Loucy (cell line): ENCODE data around the gene CRYBB3.

Experiments used
- CTCF ChIP-seq: fragments of 200-600 bp; sonication (generic); conservative IDR thresholded peaks from 2 replicates; pipeline ENCODE4 v1.5.1; 2014; ENCODE audit warnings: mild to moderate bottlenecking, antibody characterized with exemption, low read length
- EZH2phosphoT487 ChIP-seq: fragments of 200-600 bp; IDR thresholded peaks from 2 replicates; pipeline ENCODE4 v1.6.1; 2018; ENCODE audit warnings: antibody characterized with exemption, mild to moderate bottlenecking, moderate library complexity, borderline replicate concordance

GRCh38 chr22:25236417-25236816, 36.8 kb downstream of the CRYBB3 start:
- TF ChIP-seq CTCF (no peak), EZH2phosphoT487 (no peak)
